Stimulated activated CD8-positive, alpha-beta memory T cell treated with anti-CD3 and anti-CD28 coated beads, Interleukin-15, amount 100 ng/mL, for 48 hours (primary cell): ENCODE measurements around the gene WDR5.
A peak's percentile ranks its signal among the peaks of the same experiment; 100 is the strongest.

Source experiments
- DNase-seq, 2 donors: peaks; one replicate each; pipeline ENCODE4 v3.0.0-alpha.2; 2020; ENCODE audit warnings: low read depth in 2 of 2

Gene WDR5

GRCh38 chr9:134158753-134159392, 23.0 kb downstream of the WDR5 start:
- no peak for DNase-seq

- no peak for DNase-seq
Observed at GRCh38 chr9:134159566-134160245, 23.8 kb downstream of the WDR5 start.

GRCh38 chr9:134161647-134162046, 25.8 kb downstream of the WDR5 start:
- no peak for DNase-seq

- no peak for DNase-seq
Observed at GRCh38 chr9:134162212-134162775, 26.4 kb downstream of the WDR5 start.

- no peak for DNase-seq
Observed at GRCh38 chr9:134162926-134163370, 27.1 kb downstream of the WDR5 start.

GRCh38 chr9:134163371-134164196, 27.7 kb downstream of the WDR5 start:
- DNase-seq = peak; percentile 52 to 56

DNA sequence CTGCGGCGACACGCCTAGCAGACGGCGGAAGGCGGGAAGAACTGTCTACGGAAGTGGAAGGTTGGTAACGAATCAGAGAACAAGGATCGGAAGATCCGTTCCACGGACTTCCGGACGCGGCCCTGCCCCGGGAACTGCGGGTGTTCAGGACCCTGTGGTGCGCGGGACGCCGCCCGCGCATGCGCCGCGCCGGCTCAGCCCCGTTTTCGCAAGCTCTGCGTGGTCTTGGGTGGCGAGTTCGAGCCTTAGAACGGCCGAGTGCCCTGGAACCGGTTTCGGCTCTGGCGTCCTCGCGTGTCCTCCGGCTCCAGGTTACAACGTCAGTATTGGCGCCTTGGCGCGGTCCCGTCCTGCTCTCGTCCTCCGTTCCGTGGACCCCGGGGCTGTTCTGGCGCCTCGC, 29.0 kb downstream of the WDR5 start:
- no peak for DNase-seq

GRCh38 chr9:134165357-134166315, 29.8 kb downstream of the WDR5 start:
- DNase-seq = peak; percentile 10 to 29

GRCh38 chr9:134166374-134166773, 30.5 kb downstream of the WDR5 start:
- no peak for DNase-seq

GRCh38 chr9:134167530-134167931, 31.6 kb downstream of the WDR5 start:
- no peak for DNase-seq

DNA sequence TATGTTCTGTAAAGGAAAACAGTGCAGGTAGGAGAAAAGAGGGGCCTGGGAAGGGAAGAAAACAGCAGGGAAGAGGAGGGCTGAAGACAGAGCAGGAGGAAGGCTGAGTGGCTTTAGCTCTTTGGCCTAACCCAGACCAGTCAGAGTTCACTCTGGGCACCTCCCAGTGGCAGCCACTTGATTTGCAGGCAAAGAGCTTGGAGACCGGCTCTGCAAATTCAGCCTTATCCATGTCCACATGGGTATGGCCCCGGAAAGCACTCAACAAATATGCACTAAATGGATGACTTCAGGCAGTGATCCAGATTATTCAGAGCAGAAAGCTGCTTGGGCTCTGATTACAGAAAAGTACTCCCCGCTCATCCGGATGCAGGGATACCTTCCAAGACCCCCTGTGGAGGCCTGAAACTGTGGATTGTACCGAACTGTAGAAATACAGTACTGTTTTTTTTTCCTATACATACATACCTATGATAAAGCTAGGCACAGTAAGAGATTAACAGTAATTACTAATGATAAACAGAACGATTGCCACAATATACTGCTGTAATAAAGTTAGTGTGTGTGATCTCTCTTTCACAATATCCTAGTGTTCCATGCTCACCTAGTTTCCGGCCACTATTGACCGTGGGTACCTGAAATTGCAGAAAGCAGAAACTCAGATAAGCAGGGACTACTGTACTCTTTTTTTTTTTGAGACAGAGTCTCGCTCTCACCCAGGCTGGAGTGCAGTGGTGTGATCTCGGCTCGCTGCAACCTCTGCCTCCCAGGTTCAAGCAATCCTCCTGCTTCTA, 33.1 kb downstream of the WDR5 start:
- no peak for DNase-seq

GRCh38 chr9:134169724-134170401, 34.0 kb downstream of the WDR5 start:
- DNase-seq = no peak

- DNase-seq = no peak
Observed at GRCh38 chr9:134170532-134171315, 34.8 kb downstream of the WDR5 start.

GRCh38 chr9:134171316-134172197, 35.7 kb downstream of the WDR5 start:
- DNase-seq = no peak

DNA sequence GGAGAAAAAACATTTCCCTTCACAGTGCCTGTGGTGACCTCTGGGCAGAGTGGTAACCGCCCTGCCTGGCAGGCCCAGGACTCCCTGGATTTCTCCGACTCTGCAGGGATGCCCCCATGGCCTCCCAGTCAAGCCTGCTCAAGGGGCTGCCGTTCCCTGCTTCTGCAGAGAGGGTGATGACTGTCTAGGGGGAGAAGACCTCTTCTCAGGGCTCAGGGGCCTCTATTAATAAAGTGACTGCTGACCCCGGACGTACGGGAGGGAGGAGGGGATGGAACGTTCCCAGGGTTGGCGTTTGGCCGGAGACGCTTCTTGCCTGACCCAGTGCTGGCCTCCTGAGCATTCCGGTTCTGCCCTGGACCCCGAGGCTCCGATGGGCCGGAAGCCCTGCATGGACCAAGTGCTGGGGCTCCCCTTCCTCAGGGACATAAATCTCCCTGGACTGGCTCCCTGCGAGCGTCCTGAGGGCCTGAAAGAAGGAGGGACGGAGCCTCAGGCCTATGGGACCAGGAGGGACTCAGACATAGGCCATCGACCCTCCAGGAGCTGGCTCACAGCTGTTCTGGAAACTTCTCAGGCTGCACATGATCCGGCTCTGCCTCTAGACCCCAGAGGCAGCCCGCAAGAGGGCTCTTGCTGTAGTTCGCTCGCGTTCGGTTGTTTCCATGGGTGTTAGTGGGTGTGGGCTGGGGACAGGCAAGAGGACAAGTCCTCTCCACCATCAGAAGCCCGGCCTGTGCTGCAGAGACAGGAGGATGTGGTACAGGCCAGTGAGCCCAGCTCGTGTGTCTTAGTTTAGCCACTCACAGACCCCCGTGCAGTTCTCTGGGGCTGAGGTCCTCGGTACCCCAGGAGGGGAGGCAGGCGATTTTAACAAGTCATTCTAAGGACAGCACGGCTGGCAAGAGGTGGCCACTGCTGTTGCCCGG, 36.6 kb downstream of the WDR5 start:
- no peak for DNase-seq

- no peak for DNase-seq
Observed at GRCh38 chr9:134173127-134174072, 37.5 kb downstream of the WDR5 start.
